Neural progenitor cell (in vitro differentiated cells): ENCODE measurements around the gene SLC38A1. TPM values are rescaled to one million over a fixed set of nuclear protein-coding genes. Genes with fewer than 3 reads are reported as not detected.

Experiments used
- DNase-seq: peaks from one replicate; pipeline ENCODE4 v3.0.0-alpha.2; 2016; ENCODE audit warnings: low spot score
- H2AFZ ChIP-seq: fragments of 200-600 bp; sonication (generic); replicated peaks from 2 replicates; pipeline ENCODE4 v1.6.1; 2016; ENCODE audit warnings: antibody characterized with exemption
- H3F3A ChIP-seq: fragments of 200-600 bp; sonication (generic); 2 replicates; pipeline ENCODE4 v1.6.1; 2016; ENCODE audit warnings: antibody characterized with exemption, low read depth
- H3K27ac ChIP-seq: fragments of 200-600 bp; sonication (generic); 2 replicates; pipeline ENCODE4 v1.5.1; 2016; ENCODE audit warnings: mild to moderate bottlenecking
- H3K27me3 ChIP-seq: fragments of 200-600 bp; sonication (generic); 2 replicates; pipeline ENCODE4 v1.6.1; 2016; ENCODE audit warnings: mild to moderate bottlenecking, moderate library complexity
- H3K36me3 ChIP-seq: fragments of 200-600 bp; sonication (generic); 2 replicates; pipeline ENCODE4 v1.5.1; 2016
- H3K4me1 ChIP-seq: fragments of 200-600 bp; sonication (generic); 2 replicates; pipeline ENCODE4 v1.6.1; 2016; ENCODE audit warnings: mixed run types
- H3K4me2 ChIP-seq: fragments of 200-600 bp; sonication (generic); 2 replicates; pipeline ENCODE4 v1.6.1; 2016
- H3K4me3 ChIP-seq: fragments of 200-600 bp; sonication (generic); 2 replicates; pipeline ENCODE4 v1.5.1; 2016
- H3K79me2 ChIP-seq: fragments of 200-600 bp; sonication (generic); 2 replicates; pipeline ENCODE4 v1.6.1; 2016; ENCODE audit warnings: low read depth
- H3K9ac ChIP-seq: fragments of 200-600 bp; sonication (generic); 2 replicates; pipeline ENCODE4 v1.6.1; 2016
- H3K9me3 ChIP-seq: fragments of 200-600 bp; sonication (generic); 2 replicates; pipeline ENCODE4 v1.5.1; 2016; ENCODE audit warnings: low read depth
- H4K20me1 ChIP-seq: fragments of 200-600 bp; sonication (generic); 2 replicates; pipeline ENCODE4 v1.6.1; 2016; ENCODE audit warnings: low read depth
- H3K27ac Mint-ChIP-seq: 3 replicates; pipeline ENCODE4 v1.8.0; 2021; ENCODE audit warnings: mixed read lengths
- H3K27me3 Mint-ChIP-seq: 2 replicates; pipeline ENCODE4 v1.8.0; 2022; ENCODE audit warnings: low read depth, mild to moderate bottlenecking, inconsistent platforms, moderate library complexity, mixed read lengths; ENCODE audit not compliant: insufficient read depth
- H3K36me3 Mint-ChIP-seq: 3 replicates; pipeline ENCODE4 v1.8.0; 2021; ENCODE audit warnings: mixed read lengths
- H3K4me1 Mint-ChIP-seq: 3 replicates; pipeline ENCODE4 v1.8.0; 2021; ENCODE audit warnings: mixed read lengths
- H3K4me3 Mint-ChIP-seq: 3 replicates; pipeline ENCODE4 v1.8.0; 2021; ENCODE audit warnings: mild to moderate bottlenecking, moderate library complexity, mixed read lengths
- H3K9me3 Mint-ChIP-seq: 3 replicates; pipeline ENCODE4 v1.8.0; 2020; ENCODE audit warnings: mixed read lengths
- EZH2 ChIP-seq: fragments of 200-600 bp; sonication (generic); IDR thresholded peaks from 2 replicates; pipeline ENCODE4 v1.6.1; 2017; ENCODE audit warnings: antibody characterized with exemption, mild to moderate bottlenecking, moderate library complexity
- EZH2phosphoT487 ChIP-seq: fragments of 200-600 bp; sonication (generic); IDR thresholded peaks from 2 replicates; pipeline ENCODE4 v1.6.1; 2017; ENCODE audit warnings: antibody characterized with exemption
- total RNA-seq: library from RNA; depleted of rRNA; stranded (reverse); fragments of >200 nt; gene quantifications from 2 replicates; pipeline ENCODE4 v1.2.3, GENCODE V29; 2015; ENCODE audit warnings: low replicate concordance
- TF ChIP-seq, protein P1 (sequence below): fragments of 200-600 bp; sonication (generic); IDR thresholded peaks from 2 replicates; pipeline ENCODE4 v1.5.1; 2017; ENCODE audit warnings: antibody characterized with exemption, mild to moderate bottlenecking

The SLC38A1 gene
- total RNA-seq, 1 donor from 2014 or later, result 142 TPM

- peaks cover 4% of the 10 kb centered on the region for H3K4me1 Mint-ChIP-seq
- no peaks in the 10 kb centered on the region for H3K27me3 Mint-ChIP-seq
- H3K36me3 ChIP-seq, result peaks cover 7% of the 10 kb centered on the region
- H3K27me3 ChIP-seq, result no peaks in the 10 kb centered on the region
- H3K79me2 ChIP-seq, result peaks cover 67% of the 10 kb centered on the region
- no peak overlapping the region for H3K4me2 ChIP-seq
- no peak overlapping the region for H3K9ac ChIP-seq
- no peaks in the 10 kb centered on the region for H3K9me3 ChIP-seq
- H3K4me1 ChIP-seq, result no peaks in the 10 kb centered on the region
- H3K27ac ChIP-seq, result no peak overlapping the region
- H3K4me3 ChIP-seq, result no peak overlapping the region
- H3K27ac Mint-ChIP-seq, result no peak overlapping the region
- no peaks in the 10 kb centered on the region for H3F3A ChIP-seq
- TF ChIP-seq EZH2phosphoT487 (no peak), EZH2 (no peak)
- TF ChIP-seq, protein P1, sequence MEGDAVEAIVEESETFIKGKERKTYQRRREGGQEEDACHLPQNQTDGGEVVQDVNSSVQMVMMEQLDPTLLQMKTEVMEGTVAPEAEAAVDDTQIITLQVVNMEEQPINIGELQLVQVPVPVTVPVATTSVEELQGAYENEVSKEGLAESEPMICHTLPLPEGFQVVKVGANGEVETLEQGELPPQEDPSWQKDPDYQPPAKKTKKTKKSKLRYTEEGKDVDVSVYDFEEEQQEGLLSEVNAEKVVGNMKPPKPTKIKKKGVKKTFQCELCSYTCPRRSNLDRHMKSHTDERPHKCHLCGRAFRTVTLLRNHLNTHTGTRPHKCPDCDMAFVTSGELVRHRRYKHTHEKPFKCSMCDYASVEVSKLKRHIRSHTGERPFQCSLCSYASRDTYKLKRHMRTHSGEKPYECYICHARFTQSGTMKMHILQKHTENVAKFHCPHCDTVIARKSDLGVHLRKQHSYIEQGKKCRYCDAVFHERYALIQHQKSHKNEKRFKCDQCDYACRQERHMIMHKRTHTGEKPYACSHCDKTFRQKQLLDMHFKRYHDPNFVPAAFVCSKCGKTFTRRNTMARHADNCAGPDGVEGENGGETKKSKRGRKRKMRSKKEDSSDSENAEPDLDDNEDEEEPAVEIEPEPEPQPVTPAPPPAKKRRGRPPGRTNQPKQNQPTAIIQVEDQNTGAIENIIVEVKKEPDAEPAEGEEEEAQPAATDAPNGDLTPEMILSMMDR, result no peak
- H3K4me3 Mint-ChIP-seq, result no peak overlapping the region
- peaks cover 36% of the 10 kb centered on the region for H3K36me3 Mint-ChIP-seq
- peaks cover 4% of the 10 kb centered on the region for H4K20me1 ChIP-seq
- no peak overlapping the region for H2AFZ ChIP-seq
- no peak for DNase-seq
- no peaks in the 10 kb centered on the region for H3K9me3 Mint-ChIP-seq
Observed at GRCh38 chr12:46214668-46215436, 54.0 kb downstream of the SLC38A1 start.

GRCh38 chr12:46212108-46212982 lies 56.5 kb downstream of the SLC38A1 start:
- Histone ChIP-seq H3K27ac (no peak overlapping the region), H3K79me2 (peaks cover 60% of the 10 kb centered on the region)
- no peaks in the 10 kb centered on the region for H3K27me3 Mint-ChIP-seq

DNA sequence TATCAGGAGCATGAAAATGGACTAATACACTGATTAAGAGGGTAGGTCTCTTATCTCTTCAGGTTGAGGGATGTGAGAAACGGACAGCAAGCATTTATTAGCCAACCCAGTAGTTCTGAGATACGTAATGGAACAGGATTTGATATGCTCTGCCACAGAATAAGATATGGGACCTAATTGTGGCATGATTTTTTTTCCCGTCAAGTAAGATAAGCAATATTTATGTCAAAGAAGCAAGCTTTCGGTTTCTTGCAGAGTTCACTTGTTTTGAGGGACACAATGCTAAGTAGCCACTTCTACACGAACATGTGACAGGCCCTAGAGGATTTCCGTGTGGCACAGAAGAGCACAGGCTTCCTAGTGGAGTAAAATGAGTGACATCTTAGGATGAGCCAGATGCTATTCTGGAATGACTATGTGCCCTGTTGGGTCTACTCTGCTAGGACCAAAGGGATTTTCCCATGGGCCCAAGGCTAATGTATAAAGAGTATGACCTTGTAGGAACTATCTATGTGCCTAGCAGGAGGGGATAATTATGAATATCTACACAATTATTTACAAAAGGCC lies 57.9 kb downstream of the SLC38A1 start:
- peaks cover 47% of the 10 kb centered on the region for H3K79me2 ChIP-seq
- H3F3A ChIP-seq, result no peaks in the 10 kb centered on the region
- DNase-seq, result no peak
- H2AFZ ChIP-seq, result no peak overlapping the region
- peaks cover 12% of the 10 kb centered on the region for H4K20me1 ChIP-seq
- H3K9me3 Mint-ChIP-seq, result no peaks in the 10 kb centered on the region
- H3K4me1 ChIP-seq, result no peaks in the 10 kb centered on the region
- H3K4me3 ChIP-seq, result no peak overlapping the region
- H3K27me3 ChIP-seq, result no peaks in the 10 kb centered on the region
- no peaks in the 10 kb centered on the region for H3K9me3 ChIP-seq
- TF ChIP-seq, protein P1, result no peak
- TF ChIP-seq EZH2 (no peak), EZH2phosphoT487 (no peak)
- peaks cover 22% of the 10 kb centered on the region for H3K36me3 ChIP-seq
- no peaks in the 10 kb centered on the region for H3K27me3 Mint-ChIP-seq
- H3K27ac ChIP-seq, result no peak overlapping the region
- no peak overlapping the region for H3K27ac Mint-ChIP-seq
- H3K4me3 Mint-ChIP-seq, result no peak overlapping the region
- H3K4me1 Mint-ChIP-seq, result peaks cover 10% of the 10 kb centered on the region
- H3K9ac ChIP-seq, result no peak overlapping the region
- peaks cover 37% of the 10 kb centered on the region for H3K36me3 Mint-ChIP-seq
- H3K4me2 ChIP-seq, result no peak overlapping the region

More at GRCh38 chr12:46212108-46212982, 56.5 kb downstream of the SLC38A1 start:
- Mint-ChIP-seq H3K4me1 (peaks cover 10% of the 10 kb centered on the region), H3K36me3 (peaks cover 33% of the 10 kb centered on the region), H3K27ac (no peak overlapping the region), H3K9me3 (no peaks in the 10 kb centered on the region), H3K4me3 (no peak overlapping the region)
- peaks cover 12% of the 10 kb centered on the region for H4K20me1 ChIP-seq
- no peak overlapping the region for H2AFZ ChIP-seq
- no peak overlapping the region for H3K4me2 ChIP-seq
- DNase-seq, result no peak
- TF ChIP-seq EZH2, result no peak
- TF ChIP-seq, protein P1, result no peak
- TF ChIP-seq EZH2phosphoT487, result no peak
- H3K27me3 ChIP-seq, result no peaks in the 10 kb centered on the region
- no peaks in the 10 kb centered on the region for H3F3A ChIP-seq
- H3K36me3 ChIP-seq, result peaks cover 16% of the 10 kb centered on the region
- H3K9ac ChIP-seq, result no peak overlapping the region
- no peaks in the 10 kb centered on the region for H3K4me1 ChIP-seq
- H3K4me3 ChIP-seq, result no peak overlapping the region
- H3K9me3 ChIP-seq, result no peaks in the 10 kb centered on the region
